ES-I3 (cell line): ENCODE measurements around the gene HSD11B1.

ENCODE experiments used
- H3K36me3 ChIP-seq: 2 replicates; pipeline ENCODE4 v1.6.1; 2013; ENCODE audit warnings: mild to moderate bottlenecking, low read length, control low read depth, moderate library complexity; ENCODE audit not compliant: insufficient read depth
- H3K4me1 ChIP-seq: 2 replicates; pipeline ENCODE4 v1.6.1; 2013; ENCODE audit warnings: mild to moderate bottlenecking, control low read depth, low read length; ENCODE audit not compliant: insufficient read depth
- H3K9ac ChIP-seq: 2 replicates; pipeline ENCODE4 v1.6.1; 2013; ENCODE audit warnings: low read depth, mild to moderate bottlenecking, low read length, moderate library complexity
- H3K9me3 ChIP-seq: 2 replicates; pipeline ENCODE4 v1.6.1; 2013; ENCODE audit warnings: mild to moderate bottlenecking, low read length, moderate library complexity; ENCODE audit not compliant: control insufficient read depth, insufficient read depth

HSD11B1 gene

DNA sequence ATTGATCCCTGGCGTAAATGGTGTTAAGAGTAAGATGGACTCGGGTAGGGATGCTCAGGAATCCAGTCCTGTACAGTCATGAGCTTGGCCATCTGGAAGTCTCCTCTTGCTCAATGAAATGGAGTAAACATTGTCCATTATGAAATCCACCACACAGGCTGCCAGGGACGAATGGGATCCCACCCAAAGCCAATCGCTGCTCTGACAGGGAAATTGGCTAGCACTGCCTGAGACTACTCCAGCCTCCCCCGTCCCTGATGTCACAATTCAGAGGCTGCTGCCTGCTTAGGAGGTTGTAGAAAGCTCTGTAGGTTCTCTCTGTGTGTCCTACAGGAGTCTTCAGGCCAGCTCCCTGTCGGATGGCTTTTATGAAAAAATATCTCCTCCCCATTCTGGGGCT is at the start of gene HSD11B1:
Gene HSD11B1 (plus strand): TSS at position 263 of the 400 bp plus-strand sequence. CDS start 97 bp downstream, at position 360.
- H3K36me3 ChIP-seq, result no peaks in the 10 kb centered on the region; the same call in 1 of the 2 replicates
- no peaks in the 10 kb centered on the region for H3K4me1 ChIP-seq
- H3K9me3 ChIP-seq, result no peaks in the 10 kb centered on the region
- no peak within 1 kb of the TSS for H3K9ac ChIP-seq

GRCh38 chr1:209655411-209656231 is 49.0 kb upstream of the HSD11B1 start:
- Histone ChIP-seq H3K4me1 (peaks cover 26% of the 10 kb centered on the region), H3K36me3 (no peaks in the 10 kb centered on the region), H3K9me3 (no peaks in the 10 kb centered on the region), H3K9ac (no peak overlapping the region)

DNA sequence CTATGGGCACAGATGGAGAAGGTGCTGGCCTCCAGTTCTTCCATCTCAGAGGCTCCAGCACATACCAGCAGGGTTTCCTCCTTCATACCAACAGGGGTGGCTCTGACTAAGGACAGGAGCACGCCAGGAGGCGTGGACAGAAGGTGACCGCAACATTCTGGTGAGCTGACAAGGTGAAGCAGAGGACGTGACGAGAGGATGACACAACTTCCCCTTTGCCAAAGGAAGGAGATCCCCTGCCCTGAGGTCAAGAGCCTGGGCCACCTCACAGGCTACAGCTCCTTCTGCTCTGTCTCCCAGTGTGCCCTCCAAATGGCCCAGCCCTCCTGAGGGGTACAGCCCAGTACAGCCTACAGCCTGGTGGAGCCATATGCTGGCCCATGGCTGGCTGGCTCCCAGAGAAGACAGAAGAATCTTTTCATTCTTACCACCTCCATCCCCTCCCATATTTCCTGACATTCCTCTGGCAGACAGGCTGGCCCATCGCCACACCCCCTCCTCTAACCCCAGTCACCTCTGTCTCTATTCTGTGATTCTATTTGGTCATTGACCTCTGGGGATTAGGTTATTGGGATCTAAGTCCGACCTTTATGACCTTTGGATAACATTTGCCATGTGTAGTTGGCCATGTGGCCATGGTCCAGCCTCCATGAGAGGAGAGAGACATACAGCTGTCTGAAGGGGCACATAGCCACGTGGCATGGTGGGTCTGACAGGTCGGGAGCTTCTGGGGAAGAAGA is 47.3 kb upstream of the HSD11B1 start:
- Histone ChIP-seq H3K9me3 (no peaks in the 10 kb centered on the region), H3K4me1 (peaks cover 17% of the 10 kb centered on the region), H3K36me3 (no peaks in the 10 kb centered on the region), H3K9ac (no peak overlapping the region)

DNA sequence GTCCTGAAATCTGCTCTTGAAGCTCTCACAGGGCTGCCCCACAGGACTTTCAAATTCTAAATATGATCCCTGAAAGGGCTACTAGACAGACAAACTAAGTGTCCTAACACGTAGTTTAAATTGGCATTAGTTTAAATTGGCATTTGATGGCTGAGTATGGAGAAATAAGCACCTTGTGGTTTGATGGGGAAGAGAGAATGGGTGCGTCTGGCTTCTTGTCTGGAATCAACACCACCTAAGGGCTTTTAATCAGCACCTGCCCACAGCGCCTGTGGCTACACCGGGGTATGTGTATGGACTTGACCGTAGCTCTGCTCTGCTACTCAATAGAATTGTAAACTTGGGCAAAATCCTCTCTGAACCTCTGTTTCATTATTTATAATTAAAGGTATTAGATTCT is 46.7 kb upstream of the HSD11B1 start:
- no peaks in the 10 kb centered on the region for H3K9me3 ChIP-seq
- H3K36me3 ChIP-seq, result no peaks in the 10 kb centered on the region
- H3K4me1 ChIP-seq, result peaks cover 11% of the 10 kb centered on the region; the same call in 1 of the 2 replicates
- H3K9ac ChIP-seq, result no peak overlapping the region

DNA sequence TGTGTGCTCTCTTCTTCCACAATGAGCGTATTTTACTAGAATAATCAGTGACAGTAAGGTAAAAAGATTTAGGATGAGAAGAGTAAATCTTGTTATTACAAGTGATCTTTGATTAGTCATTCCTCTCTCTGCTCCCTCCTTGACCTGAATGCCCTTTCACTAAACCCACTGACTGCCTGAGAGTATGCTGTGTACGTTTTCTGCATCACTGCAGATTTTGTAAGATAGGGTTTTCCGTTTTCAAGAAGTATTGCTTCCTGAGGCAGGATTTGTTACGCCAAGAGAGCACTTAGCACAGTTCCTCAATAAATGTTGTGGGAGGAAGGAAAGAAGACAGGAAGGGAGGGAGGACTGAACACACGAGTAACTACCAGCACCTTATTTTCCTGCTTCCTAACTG is 44.7 kb upstream of the HSD11B1 start:
- no peaks in the 10 kb centered on the region for H3K36me3 ChIP-seq
- no peak overlapping the region for H3K9ac ChIP-seq

GRCh38 chr1:209661071-209661470 is 43.6 kb upstream of the HSD11B1 start:
- no peak overlapping the region for H3K9ac ChIP-seq
- no peaks in the 10 kb centered on the region for H3K36me3 ChIP-seq
- peaks cover 3% of the 10 kb centered on the region; the same call in 1 of the 2 replicates for H3K4me1 ChIP-seq
- H3K9me3 ChIP-seq, result no peaks in the 10 kb centered on the region

More for the DNA sequence above, 44.7 kb upstream of the HSD11B1 start:
- peaks cover 3% of the 10 kb centered on the region; the same call in 1 of the 2 replicates for H3K4me1 ChIP-seq
- no peaks in the 10 kb centered on the region for H3K9me3 ChIP-seq

GRCh38 chr1:209662879-209663327 is 41.7 kb upstream of the HSD11B1 start:
- Histone ChIP-seq H3K9ac (no peak overlapping the region), H3K36me3 (no peaks in the 10 kb centered on the region), H3K4me1 (peaks cover 3% of the 10 kb centered on the region; the same call in 1 of the 2 replicates), H3K9me3 (no peaks in the 10 kb centered on the region)

DNA sequence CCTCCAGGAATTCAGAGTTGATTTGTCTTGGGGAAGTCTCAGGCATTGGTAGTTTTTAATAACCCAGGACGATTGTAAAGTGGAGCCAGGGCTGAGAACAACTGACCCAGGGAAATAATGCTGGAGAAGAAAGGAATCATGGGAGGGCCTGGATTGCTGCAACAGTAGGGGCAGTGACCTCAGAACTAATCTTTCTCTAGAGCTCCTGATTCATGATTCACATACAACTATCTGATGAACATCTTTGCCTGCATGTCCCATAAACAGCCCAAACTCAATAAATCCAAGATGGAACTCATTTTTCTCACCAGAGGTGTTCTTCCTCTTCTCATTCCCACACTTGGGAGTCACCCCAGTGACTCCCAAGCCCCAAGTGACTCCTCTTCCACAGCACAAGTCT is 37.5 kb upstream of the HSD11B1 start:
- H3K36me3 ChIP-seq, result no peaks in the 10 kb centered on the region
- no peaks in the 10 kb centered on the region for H3K4me1 ChIP-seq
- no peaks in the 10 kb centered on the region for H3K9me3 ChIP-seq
- H3K9ac ChIP-seq, result no peak overlapping the region

- Histone ChIP-seq H3K9ac (no peak overlapping the region), H3K4me1 (no peaks in the 10 kb centered on the region), H3K36me3 (no peaks in the 10 kb centered on the region), H3K9me3 (no peaks in the 10 kb centered on the region)
Observed at GRCh38 chr1:209667708-209668107, 36.9 kb upstream of the HSD11B1 start.

DNA sequence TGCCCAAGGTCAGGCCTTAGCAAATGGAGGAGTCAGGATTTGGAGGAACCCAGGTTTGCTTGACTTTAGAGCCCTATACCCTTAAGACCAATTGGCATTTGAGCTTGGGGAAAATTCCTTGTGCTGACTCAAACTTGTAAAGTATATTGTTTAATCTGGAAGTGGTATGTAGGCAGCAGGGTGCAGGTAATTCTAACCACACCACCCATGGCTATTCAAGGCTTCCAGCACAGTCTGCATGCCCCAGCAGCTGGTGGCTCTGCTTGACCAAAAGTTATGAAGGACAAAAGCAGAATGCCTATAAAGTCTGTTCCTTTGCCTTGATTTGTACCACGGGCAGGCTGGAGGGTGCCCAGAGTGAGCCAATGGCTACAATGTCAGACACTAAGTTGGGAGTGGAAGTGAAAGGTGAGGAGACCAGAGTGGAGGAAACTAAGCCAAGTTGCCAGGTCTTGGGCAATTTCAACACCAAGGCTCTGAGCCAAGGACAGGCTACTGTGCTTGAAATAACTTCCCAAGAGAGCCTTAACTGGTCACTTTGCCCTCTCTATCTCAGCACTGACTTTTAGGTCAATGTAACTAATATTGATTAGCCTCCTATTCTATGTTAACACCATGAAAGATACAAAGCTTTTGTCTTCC is 34.1 kb upstream of the HSD11B1 start:
- H3K4me1 ChIP-seq, result peaks cover 16% of the 10 kb centered on the region
- H3K9me3 ChIP-seq, result no peaks in the 10 kb centered on the region
- H3K9ac ChIP-seq, result no peak overlapping the region
- no peaks in the 10 kb centered on the region for H3K36me3 ChIP-seq

DNA sequence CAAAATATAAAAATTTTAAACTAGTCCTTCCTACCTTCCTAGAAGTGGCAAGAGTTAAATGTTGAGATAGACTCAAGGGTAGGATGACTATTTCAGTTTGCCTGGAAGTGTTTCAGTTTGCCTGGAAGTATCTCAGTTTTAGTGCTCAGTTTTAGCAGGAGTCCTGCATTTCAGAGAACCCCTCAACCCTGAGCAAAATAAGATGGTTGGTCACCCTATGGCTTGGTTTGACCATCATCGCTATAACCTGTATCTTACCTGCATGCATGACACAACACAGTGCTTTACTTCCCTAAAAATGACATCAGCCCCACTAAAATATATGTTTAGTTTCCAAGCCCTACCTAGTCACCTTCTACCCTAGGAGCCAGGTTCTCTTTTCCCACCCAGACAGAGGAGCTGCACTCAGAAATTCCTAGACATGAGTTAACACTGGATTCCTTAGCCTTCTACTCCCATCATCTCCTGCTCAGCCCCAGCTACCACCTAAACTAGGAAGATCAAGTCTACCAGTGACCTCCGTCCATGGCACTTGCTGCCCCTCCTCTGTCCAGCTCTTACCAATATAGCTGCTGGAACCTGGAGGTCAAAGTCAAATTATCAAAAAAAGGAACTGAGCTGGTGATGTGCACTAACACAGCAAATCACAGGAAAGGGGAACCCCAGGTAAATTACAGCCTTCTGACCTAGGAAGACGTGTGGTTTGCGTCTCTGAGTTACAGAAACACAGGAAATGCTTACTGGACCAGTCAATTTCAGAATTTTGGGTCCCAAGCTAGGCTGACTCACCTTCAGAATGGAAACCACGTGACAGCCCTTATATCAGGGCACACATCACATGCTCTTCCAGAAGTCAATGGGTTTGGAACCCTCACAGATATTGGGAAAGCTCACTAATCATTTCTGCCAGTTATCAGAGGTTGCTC is 31.7 kb upstream of the HSD11B1 start:
- Histone ChIP-seq H3K9ac (no peak overlapping the region), H3K36me3 (no peaks in the 10 kb centered on the region), H3K4me1 (peaks cover 16% of the 10 kb centered on the region)

GRCh38 chr1:209673631-209674417 is 30.8 kb upstream of the HSD11B1 start:
- Histone ChIP-seq H3K36me3 (no peaks in the 10 kb centered on the region), H3K9me3 (no peaks in the 10 kb centered on the region), H3K9ac (peak overlapping the region; percentile 52; the same call in 1 of the 2 replicates), H3K4me1 (peaks cover 16% of the 10 kb centered on the region)

More for the DNA sequence above, 31.7 kb upstream of the HSD11B1 start:
- no peaks in the 10 kb centered on the region for H3K9me3 ChIP-seq

DNA sequence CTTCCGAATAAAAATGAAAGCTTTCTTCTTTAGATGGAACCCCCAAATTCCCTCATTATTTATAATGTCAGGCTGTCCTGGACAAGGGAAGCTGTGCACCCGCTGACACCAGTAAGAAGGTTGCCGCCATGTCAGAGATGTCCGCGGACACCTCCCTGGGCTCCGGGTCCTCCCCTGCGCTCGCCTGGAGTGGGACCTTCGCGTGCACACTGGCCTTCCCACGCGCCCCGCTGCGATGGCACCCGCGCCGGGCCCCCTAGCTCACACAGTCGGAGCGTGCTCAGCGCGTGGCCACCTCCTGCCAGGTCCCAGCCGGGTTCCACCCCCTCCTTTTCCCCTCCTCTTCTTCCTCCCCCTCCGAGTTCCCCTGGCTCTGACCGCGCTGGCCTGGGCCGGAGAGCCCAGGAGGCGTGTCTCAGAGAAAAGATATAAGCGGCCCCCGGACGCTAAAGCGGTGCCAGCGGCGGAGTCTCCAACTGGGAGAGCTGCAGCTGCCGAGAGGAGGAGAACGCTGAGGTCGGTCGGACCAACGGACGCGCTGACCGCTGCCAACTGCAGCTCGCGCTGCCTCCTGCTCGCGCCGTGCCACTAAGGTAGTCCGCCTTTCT is 29.6 kb upstream of the HSD11B1 start, which contains the start of gene G0S2:
Gene G0S2 (plus strand): TSS at position 456 of the 608 bp plus-strand sequence. CDS start 273 bp downstream, outside the sequence.
- H3K36me3 ChIP-seq, result no peaks in the 10 kb centered on the region
- peaks cover 16% of the 10 kb centered on the region for H3K4me1 ChIP-seq
- peak within 1 kb of the TSS; percentile 52 for H3K9ac ChIP-seq
- no peaks in the 10 kb centered on the region for H3K9me3 ChIP-seq
